Small intestine (tissue), 7 donors: Measurements from ENCODE around the gene PAFAH1B2. TPM values are rescaled to one million over a fixed set of nuclear protein-coding genes. Genes with fewer than 3 reads are reported as not detected.

Source experiments
- DNase-seq, 2 donors: peaks; one replicate each; pipeline versions ENCODE4 v3.0.0 to v3.0.0-alpha.2; 2013
- FAIRE-seq: peaks from 2 replicates; lab custom pipeline; 2012; peaks lifted over from hg19 to GRCh38; lab: Jason Lieb, UNC
- H3K27ac ChIP-seq, 3 donors: one replicate each; pipeline ENCODE4 v1.5.1; 2013; ENCODE audit warnings: low read length in 2 of 3, mild to moderate bottlenecking in 2 of 3, control low read depth in 1 of 3, inconsistent platforms in 1 of 3, low read depth in 1 of 3, moderate library complexity in 1 of 3
- H3K27me3 ChIP-seq, 3 donors: one replicate each; pipeline ENCODE4 v1.6.1; 2013; ENCODE audit warnings: low read length in 3 of 3, inconsistent platforms in 1 of 3; ENCODE audit not compliant: control insufficient read depth in 3 of 3, insufficient read depth in 3 of 3
- H3K36me3 ChIP-seq, 3 donors: one replicate each; pipeline ENCODE4 v1.6.1; 2013; ENCODE audit warnings: low read length in 3 of 3, inconsistent platforms in 1 of 3, low read depth in 1 of 3, mild to moderate bottlenecking in 1 of 3, moderate library complexity in 1 of 3; ENCODE audit not compliant: control insufficient read depth in 3 of 3, insufficient read depth in 2 of 3
- H3K4me1 ChIP-seq, 3 donors: one replicate each; pipeline ENCODE4 v1.6.1; 2013; ENCODE audit warnings: low read length in 2 of 3, inconsistent platforms in 1 of 3, low read depth in 1 of 3, mild to moderate bottlenecking in 1 of 3, moderate library complexity in 1 of 3; ENCODE audit not compliant: control insufficient read depth in 3 of 3, insufficient read depth in 2 of 3
- H3K4me3 ChIP-seq, 3 donors: one replicate each; pipeline ENCODE4 v1.5.1; 2013; ENCODE audit warnings: low read length in 3 of 3, control low read depth in 1 of 3, inconsistent platforms in 1 of 3, low read depth in 1 of 3, mild to moderate bottlenecking in 1 of 3, moderate library complexity in 1 of 3
- H3K9me3 ChIP-seq, 2 donors: one replicate each; pipeline ENCODE4 v1.6.1; 2013; ENCODE audit warnings: low read depth in 1 of 2, low read length in 1 of 2; ENCODE audit not compliant: control insufficient read depth in 2 of 2, insufficient read depth in 1 of 2
- WGBS, 3 donors: extraction: QIAGEN DNeasy Blood & Tissue Kit; methylation state at CpG; one replicate each; pipeline ENCODE4 v1.1.7; 2013; 5-methylcytosine and 5-hydroxymethylcytosine counted together
- polyA plus RNA-seq, 4 donors: library from polyadenylated mRNA; stranded (reverse) in 3 of 4; unstranded in 1 of 4; fragments of 200-250 nt in 3 of 4; fragments of 120-200 nt in 1 of 4; gene quantifications; one replicate each; pipeline versions ENCODE4 v1.2.1 to v1.2.3, GENCODE V29; 2013
- donor health status: healthy with polysubstance abuse.
- donor health status: control.
- donor health status: control.
- donor health status: Bipolar disorder and iron deficiency.
- donor health status: healthy.

PAFAH1B2 gene
- polyA plus RNA-seq, 4 donors: 23.2 to 44.7 (median 25.7) TPM

DNA sequence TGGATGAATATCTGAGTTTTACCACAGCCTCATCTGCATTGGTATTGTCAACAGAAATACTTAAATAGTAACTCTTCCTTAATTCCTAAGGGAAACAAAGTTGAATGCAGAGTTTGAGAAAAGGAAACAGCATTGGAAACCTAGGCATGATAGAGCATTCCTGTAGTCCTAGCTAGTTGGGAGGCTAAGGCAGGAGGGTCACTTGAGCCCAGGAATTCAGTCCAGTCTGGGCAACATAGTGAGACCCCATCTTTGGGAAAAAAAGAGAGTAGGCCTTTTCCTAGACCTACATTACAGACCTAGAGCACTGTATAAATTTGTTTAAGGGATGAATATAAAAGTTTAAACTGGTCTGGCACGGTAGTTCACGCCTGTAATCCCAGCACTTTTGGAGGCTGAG, 13.4 kb downstream of the PAFAH1B2 start:
- H3K27ac ChIP-seq: no peak overlapping the region
- no peak overlapping the region for H3K4me3 ChIP-seq
- FAIRE-seq (no peak), DNase-seq (no peak)
- no peaks in the 10 kb centered on the region for H3K9me3 ChIP-seq
- 96 to 97% (median 96%) methylated on average over 2 of the region's 2 CpGs for WGBS, 3 donors
- H3K27me3 ChIP-seq: no peaks in the 10 kb centered on the region
- peaks cover 4 to 49% (median 15%) of the 10 kb centered on the region in 3 donors for H3K36me3 ChIP-seq
- peaks cover 0 to 3% (median 2%) of the 10 kb centered on the region in 3 donors for H3K4me1 ChIP-seq

GRCh38 chr11:117159892-117160291, 15.8 kb downstream of the PAFAH1B2 start:
- Histone ChIP-seq H3K4me3 (no peak overlapping the region), H3K9me3 (no peaks in the 10 kb centered on the region), H3K4me1 (peaks cover 0 to 3% (median 2%) of the 10 kb centered on the region in 3 donors), H3K36me3 (peaks cover 3 to 53% (median 22%) of the 10 kb centered on the region in 3 donors), H3K27ac (peak overlapping the region in 1 of 3 donors; percentile 31), H3K27me3 (no peaks in the 10 kb centered on the region)
- no peak for DNase-seq
- no peak for FAIRE-seq
- 72 to 89% (median 87%) methylated on average over 2 of the region's 2 CpGs for WGBS, 3 donors

GRCh38 chr11:117160826-117161225, 16.7 kb downstream of the PAFAH1B2 start:
- Histone ChIP-seq H3K36me3 (peaks cover 4 to 50% (median 21%) of the 10 kb centered on the region in 3 donors), H3K27ac (peak overlapping the region in 1 of 3 donors; percentile 62), H3K27me3 (no peaks in the 10 kb centered on the region), H3K9me3 (no peaks in the 10 kb centered on the region), H3K4me1 (peaks cover 0 to 3% (median 2%) of the 10 kb centered on the region in 3 donors), H3K4me3 (no peak overlapping the region)
- DNase-seq (peak in 1 of 2 donors; percentile 60), FAIRE-seq (no peak)
- 53 to 74% (median 63%) methylated on average over 2 of the region's 2 CpGs for WGBS, 3 donors

DNA sequence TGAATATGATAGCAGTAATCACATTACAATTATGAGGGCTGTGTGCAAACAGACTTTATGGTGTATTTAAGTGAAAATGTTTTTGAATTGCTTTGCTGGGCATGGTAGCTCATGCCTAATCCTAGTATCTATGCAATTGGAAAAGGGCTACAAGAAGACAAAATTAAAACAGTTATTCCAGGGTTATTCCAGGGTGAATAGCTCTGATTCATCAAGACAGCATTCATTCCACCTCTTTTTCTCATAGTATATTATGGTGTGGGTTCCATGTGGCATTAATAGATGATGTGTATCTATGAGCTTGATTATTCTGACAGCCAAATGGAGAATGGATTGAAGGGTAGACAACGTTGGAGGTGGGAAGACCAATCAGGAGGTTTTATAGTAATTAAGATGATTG, 22.4 kb downstream of the PAFAH1B2 start:
- no peaks in the 10 kb centered on the region for H3K27me3 ChIP-seq
- H3K9me3 ChIP-seq: peaks cover 0 to 2% of the 10 kb centered on the region in 2 donors
- no peak overlapping the region for H3K27ac ChIP-seq
- WGBS, 3 donors: 41 to 65% (median 49%) methylated on average over 1 of the region's 1 CpG
- H3K4me1 ChIP-seq: peaks cover 0 to 5% (median 0%) of the 10 kb centered on the region in 3 donors
- DNase-seq (no peak), FAIRE-seq (no peak)
- no peak overlapping the region for H3K4me3 ChIP-seq
- H3K36me3 ChIP-seq: peaks cover 8 to 47% (median 25%) of the 10 kb centered on the region in 3 donors

GRCh38 chr11:117169736-117170135, 25.6 kb downstream of the PAFAH1B2 start:
- Histone ChIP-seq H3K36me3 (peaks cover 8 to 19% (median 9%) of the 10 kb centered on the region in 3 donors), H3K27ac (no peak overlapping the region), H3K4me3 (no peak overlapping the region), H3K4me1 (peaks cover 5 to 26% (median 8%) of the 10 kb centered on the region in 3 donors), H3K9me3 (peaks cover 0 to 2% of the 10 kb centered on the region in 2 donors), H3K27me3 (no peaks in the 10 kb centered on the region)
- no peak for DNase-seq
- no peak for FAIRE-seq
- 89 to 95% (median 92%) methylated on average over 2 of the region's 2 CpGs for WGBS, 3 donors

- DNase-seq (no peak), FAIRE-seq (no peak)
- H3K4me3 ChIP-seq: no peak overlapping the region
- 77 to 97% (median 95%) methylated on average over 9 of the region's 9 CpGs for WGBS, 3 donors
- peaks cover 5 to 26% (median 8%) of the 10 kb centered on the region in 3 donors for H3K4me1 ChIP-seq
- peaks cover 8 to 19% (median 9%) of the 10 kb centered on the region in 3 donors for H3K36me3 ChIP-seq
- H3K27me3 ChIP-seq: no peaks in the 10 kb centered on the region
- no peak overlapping the region for H3K27ac ChIP-seq
- H3K9me3 ChIP-seq: peaks cover 0 to 2% of the 10 kb centered on the region in 2 donors
These were observed 26.1 kb downstream of the PAFAH1B2 start for GRCh38 chr11:117170210-117170609.

GRCh38 chr11:117171007-117171403, 26.9 kb downstream of the PAFAH1B2 start:
- Histone ChIP-seq H3K36me3 (peaks cover 4 to 15% (median 6%) of the 10 kb centered on the region in 3 donors), H3K27me3 (no peaks in the 10 kb centered on the region), H3K9me3 (peaks cover 0 to 2% of the 10 kb centered on the region in 2 donors), H3K4me1 (peaks cover 5 to 26% (median 8%) of the 10 kb centered on the region in 3 donors), H3K4me3 (no peak overlapping the region), H3K27ac (peak overlapping the region; percentile 39 to 67 (median 49))
- WGBS, 3 donors: 73 to 92% (median 74%) methylated on average over 2 of the region's 2 CpGs
- no peak for FAIRE-seq
- DNase-seq: no peak

GRCh38 chr11:117171404-117172061, 27.4 kb downstream of the PAFAH1B2 start:
- peak; percentile 71 to 92 for DNase-seq
- H3K27ac ChIP-seq: peak overlapping the region; percentile 39 to 77 (median 49)

More at GRCh38 chr11:117171404-117172061, 27.4 kb downstream of the PAFAH1B2 start:
- peaks cover 0 to 2% of the 10 kb centered on the region in 2 donors for H3K9me3 ChIP-seq
- WGBS, 3 donors: 28 to 65% (median 48%) methylated on average over 14 of the region's 14 CpGs
- peaks cover 5 to 26% (median 8%) of the 10 kb centered on the region in 3 donors for H3K4me1 ChIP-seq
- FAIRE-seq: no peak
- H3K27me3 ChIP-seq: no peaks in the 10 kb centered on the region
- H3K36me3 ChIP-seq: peaks cover 3 to 18% (median 6%) of the 10 kb centered on the region in 3 donors
- no peak overlapping the region for H3K4me3 ChIP-seq
